GM12801 (cell line): Measurements from ENCODE around the gene OR11A1.

ENCODE experiments used
- TF ChIP-seq, protein P1 (sequence below): IDR thresholded peaks from one replicate; pipeline ENCODE4 v1.5.1; 2011; ENCODE audit warnings: control low read depth; ENCODE audit not compliant: insufficient read length; ENCODE audit errors: extremely low read depth

The OR11A1 gene

DNA sequence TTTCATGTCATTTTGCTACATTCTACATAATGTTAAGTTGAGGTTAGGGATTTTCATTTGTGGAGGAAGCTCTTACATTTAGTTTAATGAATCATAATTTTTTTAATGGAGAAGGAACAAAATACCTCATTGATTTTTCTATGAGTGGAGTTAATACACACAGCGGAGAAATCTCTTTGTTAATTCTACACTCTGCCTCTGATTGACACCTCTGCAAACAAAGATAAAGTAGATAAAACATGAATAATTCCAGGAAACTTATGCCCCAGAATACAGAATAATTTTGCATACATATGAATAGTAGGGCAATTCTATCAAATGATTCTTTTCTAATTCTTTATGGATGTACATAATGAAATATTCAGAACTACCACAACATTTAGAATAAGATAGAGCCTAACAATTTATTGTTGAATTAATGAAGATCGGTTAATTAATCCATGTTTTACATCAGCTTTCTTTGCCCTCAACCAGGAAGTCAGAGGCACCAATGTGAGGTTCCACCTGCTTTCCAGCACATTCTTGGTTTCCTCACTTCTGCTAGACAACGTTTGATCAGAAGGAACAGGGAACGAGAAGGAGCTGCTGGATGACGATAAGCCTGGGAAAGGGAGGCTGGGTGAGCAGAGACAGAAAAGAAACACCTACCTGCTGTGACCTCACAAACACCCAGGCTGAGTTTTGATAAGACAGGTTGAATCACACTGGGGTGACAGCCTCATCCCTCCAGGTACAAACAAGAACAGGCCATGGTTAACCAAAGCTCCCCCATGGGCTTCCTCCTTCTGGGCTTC, 4.3 kb upstream of the OR11A1 start:
- TF ChIP-seq, protein P1, sequence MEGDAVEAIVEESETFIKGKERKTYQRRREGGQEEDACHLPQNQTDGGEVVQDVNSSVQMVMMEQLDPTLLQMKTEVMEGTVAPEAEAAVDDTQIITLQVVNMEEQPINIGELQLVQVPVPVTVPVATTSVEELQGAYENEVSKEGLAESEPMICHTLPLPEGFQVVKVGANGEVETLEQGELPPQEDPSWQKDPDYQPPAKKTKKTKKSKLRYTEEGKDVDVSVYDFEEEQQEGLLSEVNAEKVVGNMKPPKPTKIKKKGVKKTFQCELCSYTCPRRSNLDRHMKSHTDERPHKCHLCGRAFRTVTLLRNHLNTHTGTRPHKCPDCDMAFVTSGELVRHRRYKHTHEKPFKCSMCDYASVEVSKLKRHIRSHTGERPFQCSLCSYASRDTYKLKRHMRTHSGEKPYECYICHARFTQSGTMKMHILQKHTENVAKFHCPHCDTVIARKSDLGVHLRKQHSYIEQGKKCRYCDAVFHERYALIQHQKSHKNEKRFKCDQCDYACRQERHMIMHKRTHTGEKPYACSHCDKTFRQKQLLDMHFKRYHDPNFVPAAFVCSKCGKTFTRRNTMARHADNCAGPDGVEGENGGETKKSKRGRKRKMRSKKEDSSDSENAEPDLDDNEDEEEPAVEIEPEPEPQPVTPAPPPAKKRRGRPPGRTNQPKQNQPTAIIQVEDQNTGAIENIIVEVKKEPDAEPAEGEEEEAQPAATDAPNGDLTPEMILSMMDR, result no peak

DNA sequence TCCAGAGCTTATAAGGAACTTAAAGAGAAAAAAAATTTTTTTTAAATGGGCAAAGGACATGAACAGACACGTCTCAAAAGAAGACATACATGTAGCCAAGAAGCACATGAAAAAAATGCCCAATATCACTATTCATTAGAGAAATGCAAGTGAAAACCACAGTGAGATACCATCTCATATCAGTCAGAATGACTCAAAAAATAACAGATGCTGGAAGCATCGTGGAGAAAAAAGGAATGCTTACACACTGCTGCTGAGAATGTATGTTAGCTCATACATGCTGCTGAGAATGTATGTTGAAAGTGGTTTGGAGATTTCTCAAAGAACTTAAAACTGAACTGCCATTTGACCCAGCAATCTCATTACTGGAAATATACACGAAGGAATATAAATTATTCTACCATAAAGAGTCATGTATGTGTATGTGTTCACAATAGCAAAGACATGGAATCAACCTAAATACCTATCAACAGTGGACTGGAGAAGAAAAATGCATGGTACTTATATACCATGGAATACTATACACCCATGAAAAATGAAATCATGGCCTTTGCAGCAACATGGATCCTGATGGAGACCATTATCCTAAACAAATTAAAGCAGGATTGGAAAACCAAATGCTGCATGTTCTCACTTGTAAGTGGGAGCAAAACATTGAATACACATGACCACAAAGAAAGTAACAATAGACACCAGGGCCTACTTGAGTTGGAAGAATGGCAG, 5.2 kb downstream of the OR11A1 start:
- TF ChIP-seq, protein P1, result no peak

DNA sequence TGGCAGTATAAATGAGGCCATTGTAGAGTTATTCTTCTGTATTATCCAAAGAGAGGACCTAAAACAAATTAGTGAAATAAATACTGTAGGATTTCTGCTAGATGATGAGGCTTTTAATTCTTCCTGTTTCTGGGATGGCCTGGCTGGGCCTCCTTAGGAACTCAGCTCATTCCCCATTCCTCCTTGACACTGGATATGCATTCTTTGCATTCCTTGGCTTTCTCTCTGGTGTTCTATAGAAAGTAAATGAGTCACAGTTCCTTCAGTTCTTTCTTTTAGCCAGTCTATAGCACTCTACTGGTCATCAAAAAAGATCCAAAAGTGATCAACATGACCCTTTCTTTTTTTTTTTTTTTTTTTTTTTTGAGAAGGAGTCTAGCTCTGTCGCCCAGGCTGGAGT, 9.2 kb downstream of the OR11A1 start:
- TF ChIP-seq, protein P1, result no peak

DNA sequence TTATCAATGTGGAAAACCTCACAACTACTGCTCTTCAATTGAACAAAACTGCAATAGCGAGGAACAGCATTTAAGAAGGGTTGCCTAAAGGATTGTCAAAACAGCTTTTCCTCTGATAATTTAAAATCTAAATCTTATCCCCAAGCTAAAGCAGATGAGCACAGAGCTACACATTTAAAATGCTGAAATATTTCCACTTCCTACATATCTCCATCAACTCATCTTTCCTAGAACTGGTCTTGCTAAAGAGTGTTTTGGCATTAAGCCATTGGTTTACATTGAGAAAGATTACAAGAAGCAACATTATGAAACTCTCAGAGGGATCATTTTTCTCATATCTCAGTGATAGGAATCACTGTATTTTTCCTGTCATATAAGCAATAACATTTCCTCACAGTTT, 14.2 kb downstream of the OR11A1 start:
- TF ChIP-seq, protein P1, result no peak

DNA sequence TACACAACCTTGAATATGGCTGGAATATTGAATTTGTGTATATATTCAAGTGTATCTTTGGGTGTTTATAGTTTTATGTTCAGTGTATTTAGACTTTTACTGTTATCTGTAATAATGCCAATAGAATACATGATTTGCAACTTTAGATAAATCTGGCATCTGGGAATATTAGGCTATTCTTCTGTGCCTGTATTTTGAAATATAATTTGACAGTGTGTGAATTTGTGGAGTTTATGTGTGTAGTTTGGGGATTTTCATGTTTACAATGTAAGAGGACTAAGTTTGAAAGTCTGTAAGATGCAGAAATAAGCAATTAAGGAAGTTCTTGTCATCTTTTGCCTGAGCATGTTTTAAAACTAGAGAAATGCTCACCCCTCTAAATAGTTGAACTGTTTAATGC, 17.9 kb downstream of the OR11A1 start, which contains the start of gene OR10C1:
Gene OR10C1 (plus strand): TSS at position 301 of the 400 bp plus-strand sequence. CDS start 710 bp downstream, outside the sequence.
- TF ChIP-seq, protein P1, result no peak

DNA sequence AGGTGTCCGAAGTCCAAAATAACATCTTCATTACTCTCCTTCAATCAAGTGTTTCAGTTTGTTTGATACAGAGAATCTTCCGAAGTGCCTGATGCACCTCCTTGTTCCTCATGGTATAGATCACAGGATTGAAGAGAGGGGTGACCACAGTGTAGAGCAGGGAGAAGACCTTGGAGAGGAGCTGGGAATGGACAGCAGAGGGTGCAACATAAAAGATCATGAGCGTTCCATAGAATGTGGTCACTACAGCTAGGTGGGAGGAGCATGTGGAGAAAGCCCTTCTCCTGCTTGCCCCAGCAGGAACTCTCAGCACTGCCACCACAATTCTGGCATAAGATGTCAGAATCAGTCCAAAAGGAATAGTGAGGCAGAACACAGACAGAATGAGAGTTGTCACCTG, 30.2 kb downstream of the OR11A1 start:
- TF ChIP-seq, protein P1, result no peak

DNA sequence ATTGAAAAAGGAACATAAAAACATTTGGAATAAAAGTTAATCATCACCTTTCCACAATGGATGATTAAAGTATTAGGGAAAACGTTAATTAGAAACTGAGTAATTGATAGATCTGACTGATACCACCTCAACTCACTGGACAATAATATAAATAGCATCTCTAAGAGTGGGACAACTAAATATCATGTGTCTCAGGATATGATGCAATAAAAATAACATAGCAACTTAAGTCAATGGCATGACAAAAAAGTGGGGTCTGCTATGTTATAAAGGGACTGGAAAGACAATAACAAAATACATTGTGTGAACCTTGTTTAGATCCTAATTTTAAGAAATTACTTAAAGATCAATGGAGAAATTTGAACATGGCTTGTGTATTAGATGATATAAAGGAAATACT, 31.8 kb downstream of the OR11A1 start:
- TF ChIP-seq, protein P1, result no peak
